Measurements from ENCODE around the gene TPPP2.

DNA sequence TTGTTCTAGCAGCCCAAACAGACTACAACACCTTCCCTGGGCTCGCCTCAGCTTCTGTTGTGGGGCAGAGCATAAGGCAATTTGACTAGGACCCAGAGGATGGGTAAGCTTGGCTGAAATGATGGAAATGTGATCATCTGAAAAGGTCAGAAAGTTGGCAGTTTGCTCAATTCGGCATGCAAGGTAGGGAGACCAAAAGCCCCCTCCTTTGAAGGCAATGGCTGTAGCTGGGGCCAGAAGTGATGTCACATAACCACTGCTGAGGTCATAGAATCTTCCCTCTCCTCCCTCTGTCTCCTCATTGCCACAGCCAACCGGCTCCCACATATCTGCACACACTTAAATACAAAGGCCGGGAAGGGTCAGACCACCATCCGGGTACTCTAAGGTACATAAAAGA lies at the start of gene TPPP2:
- TF ChIP-seq, protein P1, sequence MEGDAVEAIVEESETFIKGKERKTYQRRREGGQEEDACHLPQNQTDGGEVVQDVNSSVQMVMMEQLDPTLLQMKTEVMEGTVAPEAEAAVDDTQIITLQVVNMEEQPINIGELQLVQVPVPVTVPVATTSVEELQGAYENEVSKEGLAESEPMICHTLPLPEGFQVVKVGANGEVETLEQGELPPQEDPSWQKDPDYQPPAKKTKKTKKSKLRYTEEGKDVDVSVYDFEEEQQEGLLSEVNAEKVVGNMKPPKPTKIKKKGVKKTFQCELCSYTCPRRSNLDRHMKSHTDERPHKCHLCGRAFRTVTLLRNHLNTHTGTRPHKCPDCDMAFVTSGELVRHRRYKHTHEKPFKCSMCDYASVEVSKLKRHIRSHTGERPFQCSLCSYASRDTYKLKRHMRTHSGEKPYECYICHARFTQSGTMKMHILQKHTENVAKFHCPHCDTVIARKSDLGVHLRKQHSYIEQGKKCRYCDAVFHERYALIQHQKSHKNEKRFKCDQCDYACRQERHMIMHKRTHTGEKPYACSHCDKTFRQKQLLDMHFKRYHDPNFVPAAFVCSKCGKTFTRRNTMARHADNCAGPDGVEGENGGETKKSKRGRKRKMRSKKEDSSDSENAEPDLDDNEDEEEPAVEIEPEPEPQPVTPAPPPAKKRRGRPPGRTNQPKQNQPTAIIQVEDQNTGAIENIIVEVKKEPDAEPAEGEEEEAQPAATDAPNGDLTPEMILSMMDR (conservative IDR thresholded peaks at IDR 0.05; ENCODE audit: low read length), result no peak
- no peak for TF ChIP-seq EZH2phosphoT487 (IDR thresholded peaks at IDR 0.05; ENCODE audit: borderline replicate concordance, low read depth, low read length)
